ENCODE data around the gene FDXACB1. TPM values are rescaled to one million over a fixed set of nuclear protein-coding genes. Genes with fewer than 3 reads are reported as not detected.

Gene FDXACB1
- total and polyA plus RNA-seq, 4 donors = 0.95 to 2.3 (median 1.3) TPM

- no peak for DNase-seq (ENCODE audit: low spot score)
Measured at GRCh38 chr11:111871693-111872161, 7.2 kb downstream of the FDXACB1 start.

More at GRCh38 chr11:111871693-111872161, 7.2 kb downstream of the FDXACB1 start:
- Histone ChIP-seq H3K27me3 (ENCODE audit: control insufficient read depth in 4 of 4, insufficient read depth in 4 of 4, low read length in 3 of 4) (no peaks in the 10 kb centered on the region), H3K36me3 (ENCODE audit: control insufficient read depth in 4 of 4, insufficient read depth in 3 of 4, low read depth in 1 of 4, low read length in 3 of 4) (peaks cover 5 to 17% (median 7%) of the 10 kb centered on the region in 4 donors), H3K4me1 (ENCODE audit: control insufficient read depth in 4 of 4, insufficient read depth in 4 of 4, low read length in 3 of 4) (peaks cover 0 to 17% (median 13%) of the 10 kb centered on the region in 4 donors), H3K4me3 (ENCODE audit: low read depth in 1 of 3, low read length in 3 of 3) (peak overlapping the region; percentile 80 to 94 (median 84)), H3K27ac (ENCODE audit: low read depth in 1 of 2, low read length in 2 of 2) (peak overlapping the region; percentile 59 to 95), H3K9me3 (ENCODE audit: control insufficient read depth in 4 of 4, low read length in 3 of 4) (no peaks in the 10 kb centered on the region), H3K9ac (ENCODE audit: low read depth in 1 of 2, low read length in 2 of 2) (peak overlapping the region; percentile 61 to 84)
- WGBS = 57% methylated on average over 5 of the region's 5 CpGs
- TF ChIP-seq HNF4G (IDR thresholded peaks at IDR 0.05) (no peak), ATF3 (IDR thresholded peaks at IDR 0.05) (no peak), YY1 (IDR thresholded peaks at IDR 0.05) (peak; percentile 49), CTCF (IDR thresholded peaks at IDR 0.05; ENCODE audit: low read depth, low read length, missing input control) (no peak), SP1 (IDR thresholded peaks at IDR 0.05) (no peak), EGR1 (IDR thresholded peaks at IDR 0.05; ENCODE audit: low read depth in 2 of 2) (peak in 1 of 2 donors; percentile 7), RAD21 (IDR thresholded peaks at IDR 0.05) (no peak), RXRA (IDR thresholded peaks at IDR 0.05) (no peak), REST (IDR thresholded peaks at IDR 0.05) (peak; percentile 4), FOXA2 (IDR thresholded peaks at IDR 0.05) (no peak)

All from liver (tissue), 9 donors.